Measurements from ENCODE around the gene PRM1. TPM values are rescaled to one million over a fixed set of nuclear protein-coding genes. Genes with fewer than 3 reads are reported as not detected.

PRM1 gene
- total and polyA plus RNA-seq, 2 of the 13 experiments (the other 11 are each of a cell fraction or from before 2014, with no cell fraction given) = not detected

DNA sequence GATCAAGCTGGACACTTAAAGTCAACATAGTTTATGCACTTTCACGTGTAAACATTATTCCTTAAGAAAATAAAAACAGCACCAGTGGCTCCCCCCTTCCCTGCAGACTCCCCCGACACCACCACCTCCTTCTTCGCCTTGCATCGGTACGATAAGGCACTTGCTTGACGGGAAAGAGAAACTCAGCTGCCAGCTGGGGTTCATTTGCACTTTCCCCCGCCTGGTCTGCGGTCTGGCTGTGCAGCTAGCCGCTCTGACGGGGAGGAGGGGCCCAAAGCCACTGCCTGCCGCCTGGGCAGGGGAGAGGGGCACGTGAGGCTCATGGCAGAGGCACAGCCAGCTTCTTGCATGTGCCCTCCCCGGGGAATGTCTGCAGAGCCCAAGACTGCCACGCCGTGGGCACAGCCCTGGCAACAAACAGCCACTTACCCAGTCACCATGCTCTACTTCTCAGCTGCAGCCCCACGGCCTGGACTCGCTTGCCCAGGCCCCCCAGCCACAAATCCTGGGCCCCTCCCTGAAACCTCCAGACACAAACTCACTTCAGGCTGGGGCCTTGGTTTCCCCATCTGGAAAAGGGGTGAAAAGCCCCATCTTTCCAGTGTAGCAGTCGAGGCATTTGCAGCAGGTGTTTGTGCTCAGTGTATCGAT is 16.5 kb upstream of the PRM1 start (continued):
- TF ChIP-seq DPF2 (CRISPR knock-in tag; IDR thresholded peaks at IDR 0.05; ENCODE audit: borderline replicate concordance, low read depth) (peak; percentile 79), ZNF160 (CRISPR knock-in tag; IDR thresholded peaks at IDR 0.05) (peak; percentile 60; the same call in 1 of the 2 replicates), ZNF333 (CRISPR knock-in tag; IDR thresholded peaks at IDR 0.05; ENCODE audit: borderline replicate concordance) (0 out of 2 replicates have a peak, but pooled peaks have one; percentile 4), ZFAT (CRISPR knock-in tag; conservative IDR thresholded peaks at IDR 0.05) (no peak), ZNF225 (CRISPR knock-in tag; IDR thresholded peaks at IDR 0.05) (peak; percentile 90; the same call in 1 of the 2 replicates), RARG (CRISPR knock-in tag; IDR thresholded peaks at IDR 0.05; ENCODE audit: low read depth) (no peak), ZBTB7A (CRISPR knock-in tag; IDR thresholded peaks at IDR 0.05) (peak; percentile 90; the same call in 1 of the 2 replicates), NFIC (IDR thresholded peaks at IDR 0.05; ENCODE audit: low read length) (no peak), ZNF230 (CRISPR knock-in tag; IDR thresholded peaks at IDR 0.05) (0 out of 2 replicates have a peak, but pooled peaks have one; percentile 55), ZNF737 (CRISPR knock-in tag; IDR thresholded peaks at IDR 0.05; ENCODE audit: borderline replicate concordance) (no peak), ZNF616 (CRISPR knock-in tag; IDR thresholded peaks at IDR 0.05; ENCODE audit: low read depth) (peak; percentile 95; the same call in 1 of the 2 replicates), PHB2 (IDR thresholded peaks at IDR 0.05; ENCODE audit: partially characterized antibody) (no peak), SAP130 (CRISPR knock-in tag; IDR thresholded peaks at IDR 0.05; ENCODE audit: low read depth) (no peak), ZNF326 (CRISPR knock-in tag; IDR thresholded peaks at IDR 0.05; ENCODE audit: borderline replicate concordance) (no peak), ZNF773 (CRISPR knock-in tag; IDR thresholded peaks at IDR 0.05; ENCODE audit: borderline replicate concordance) (no peak; the same call in 1 of the 2 replicates), ZNF781 (CRISPR knock-in tag; IDR thresholded peaks at IDR 0.05; ENCODE audit: borderline replicate concordance, not compliant biosample characterization) (peak; percentile 51), ZNF878 (CRISPR knock-in tag; IDR thresholded peaks at IDR 0.05) (peak; percentile 64; the same call in 1 of the 2 replicates)
- TF ChIP-seq, protein P1, sequence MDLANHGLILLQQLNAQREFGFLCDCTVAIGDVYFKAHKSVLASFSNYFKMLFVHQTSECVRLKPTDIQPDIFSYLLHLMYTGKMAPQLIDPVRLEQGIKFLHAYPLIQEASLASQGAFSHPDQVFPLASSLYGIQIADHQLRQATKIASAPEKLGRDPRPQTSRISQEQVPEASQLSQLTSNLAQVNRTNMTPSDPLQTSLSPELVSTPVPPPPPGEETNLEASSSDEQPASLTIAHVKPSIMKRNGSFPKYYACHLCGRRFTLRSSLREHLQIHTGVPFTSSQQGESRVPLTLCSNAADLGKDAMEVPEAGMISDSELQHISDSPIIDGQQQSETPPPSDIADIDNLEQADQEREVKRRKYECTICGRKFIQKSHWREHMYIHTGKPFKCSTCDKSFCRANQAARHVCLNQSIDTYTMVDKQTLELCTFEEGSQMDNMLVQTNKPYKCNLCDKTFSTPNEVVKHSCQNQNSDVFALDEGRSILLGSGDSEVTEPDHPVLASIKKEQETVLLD (CRISPR knock-in tag; IDR thresholded peaks at IDR 0.05; ENCODE audit: low read depth) = 0 out of 2 replicates have a peak, but pooled peaks have one; percentile 61
- TF ChIP-seq, protein P2, sequence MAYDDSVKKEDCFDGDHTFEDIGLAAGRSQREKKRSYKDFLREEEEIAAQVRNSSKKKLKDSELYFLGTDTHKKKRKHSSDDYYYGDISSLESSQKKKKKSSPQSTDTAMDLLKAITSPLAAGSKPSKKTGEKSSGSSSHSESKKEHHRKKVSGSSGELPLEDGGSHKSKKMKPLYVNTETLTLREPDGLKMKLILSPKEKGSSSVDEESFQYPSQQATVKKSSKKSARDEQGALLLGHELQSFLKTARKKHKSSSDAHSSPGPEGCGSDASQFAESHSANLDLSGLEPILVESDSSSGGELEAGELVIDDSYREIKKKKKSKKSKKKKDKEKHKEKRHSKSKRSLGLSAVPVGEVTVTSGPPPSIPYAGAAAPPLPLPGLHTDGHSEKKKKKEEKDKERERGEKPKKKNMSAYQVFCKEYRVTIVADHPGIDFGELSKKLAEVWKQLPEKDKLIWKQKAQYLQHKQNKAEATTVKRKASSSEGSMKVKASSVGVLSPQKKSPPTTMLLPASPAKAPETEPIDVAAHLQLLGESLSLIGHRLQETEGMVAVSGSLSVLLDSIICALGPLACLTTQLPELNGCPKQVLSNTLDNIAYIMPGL (CRISPR knock-in tag; IDR thresholded peaks at IDR 0.05; ENCODE audit: borderline replicate concordance in 1 of 2, low read depth in 1 of 2) = peak in 1 of 2 experiments; percentile 23; a peak in 2 of 4 replicates
- TF ChIP-seq, protein P3, sequence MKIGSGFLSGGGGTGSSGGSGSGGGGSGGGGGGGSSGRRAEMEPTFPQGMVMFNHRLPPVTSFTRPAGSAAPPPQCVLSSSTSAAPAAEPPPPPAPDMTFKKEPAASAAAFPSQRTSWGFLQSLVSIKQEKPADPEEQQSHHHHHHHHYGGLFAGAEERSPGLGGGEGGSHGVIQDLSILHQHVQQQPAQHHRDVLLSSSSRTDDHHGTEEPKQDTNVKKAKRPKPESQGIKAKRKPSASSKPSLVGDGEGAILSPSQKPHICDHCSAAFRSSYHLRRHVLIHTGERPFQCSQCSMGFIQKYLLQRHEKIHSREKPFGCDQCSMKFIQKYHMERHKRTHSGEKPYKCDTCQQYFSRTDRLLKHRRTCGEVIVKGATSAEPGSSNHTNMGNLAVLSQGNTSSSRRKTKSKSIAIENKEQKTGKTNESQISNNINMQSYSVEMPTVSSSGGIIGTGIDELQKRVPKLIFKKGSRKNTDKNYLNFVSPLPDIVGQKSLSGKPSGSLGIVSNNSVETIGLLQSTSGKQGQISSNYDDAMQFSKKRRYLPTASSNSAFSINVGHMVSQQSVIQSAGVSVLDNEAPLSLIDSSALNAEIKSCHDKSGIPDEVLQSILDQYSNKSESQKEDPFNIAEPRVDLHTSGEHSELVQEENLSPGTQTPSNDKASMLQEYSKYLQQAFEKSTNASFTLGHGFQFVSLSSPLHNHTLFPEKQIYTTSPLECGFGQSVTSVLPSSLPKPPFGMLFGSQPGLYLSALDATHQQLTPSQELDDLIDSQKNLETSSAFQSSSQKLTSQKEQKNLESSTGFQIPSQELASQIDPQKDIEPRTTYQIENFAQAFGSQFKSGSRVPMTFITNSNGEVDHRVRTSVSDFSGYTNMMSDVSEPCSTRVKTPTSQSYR (CRISPR knock-in tag; IDR thresholded peaks at IDR 0.05; ENCODE audit: borderline replicate concordance) = peak; percentile 83; the same call in 1 of the 2 replicates
- TF ChIP-seq, protein P4, sequence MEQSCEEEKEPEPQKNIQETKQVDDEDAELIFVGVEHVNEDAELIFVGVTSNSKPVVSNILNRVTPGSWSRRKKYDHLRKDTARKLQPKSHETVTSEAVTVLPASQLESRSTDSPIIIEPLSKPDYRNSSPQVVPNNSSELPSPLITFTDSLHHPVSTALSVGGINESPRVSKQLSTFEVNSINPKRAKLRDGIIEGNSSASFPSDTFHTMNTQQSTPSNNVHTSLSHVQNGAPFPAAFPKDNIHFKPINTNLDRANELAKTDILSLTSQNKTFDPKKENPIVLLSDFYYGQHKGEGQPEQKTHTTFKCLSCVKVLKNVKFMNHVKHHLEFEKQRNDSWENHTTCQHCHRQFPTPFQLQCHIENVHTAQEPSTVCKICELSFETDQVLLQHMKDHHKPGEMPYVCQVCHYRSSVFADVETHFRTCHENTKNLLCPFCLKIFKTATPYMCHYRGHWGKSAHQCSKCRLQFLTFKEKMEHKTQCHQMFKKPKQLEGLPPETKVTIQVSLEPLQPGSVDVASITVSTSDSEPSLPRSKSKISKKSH (CRISPR knock-in tag; IDR thresholded peaks at IDR 0.05; ENCODE audit: borderline replicate concordance) = peak; percentile 58; the same call in 1 of the 2 replicates
